GM19372 (cell line): Measurements from ENCODE around the gene NOP56.

ENCODE experiments used
- ATAC-seq: cut with Tn5 transposase; IDR thresholded peaks from one replicate; pipeline ENCODE4 v1.9.1; 2021; ENCODE audit warnings: mild to moderate bottlenecking, low read depth, moderate library complexity; ENCODE audit not compliant: unreplicated experiment

The NOP56 gene

GRCh38 chr20:2699775-2700413 is 47.5 kb downstream of the NOP56 start:
- no peak for ATAC-seq

- ATAC-seq, result no peak
Measured at GRCh38 chr20:2700913-2701620, 48.6 kb downstream of the NOP56 start.

GRCh38 chr20:2701671-2702081 is 49.2 kb downstream of the NOP56 start:
- ATAC-seq, result no peak

GRCh38 chr20:2703716-2704475 is 51.5 kb downstream of the NOP56 start:
- ATAC-seq, result no peak

GRCh38 chr20:2705931-2706645 is 53.7 kb downstream of the NOP56 start:
- no peak for ATAC-seq

GRCh38 chr20:2706688-2707352 is 54.4 kb downstream of the NOP56 start:
- ATAC-seq, result no peak

- ATAC-seq, result no peak
Measured at GRCh38 chr20:2707353-2708072, 55.1 kb downstream of the NOP56 start.
